ENCODE data around the gene BTNL8.

DNA sequence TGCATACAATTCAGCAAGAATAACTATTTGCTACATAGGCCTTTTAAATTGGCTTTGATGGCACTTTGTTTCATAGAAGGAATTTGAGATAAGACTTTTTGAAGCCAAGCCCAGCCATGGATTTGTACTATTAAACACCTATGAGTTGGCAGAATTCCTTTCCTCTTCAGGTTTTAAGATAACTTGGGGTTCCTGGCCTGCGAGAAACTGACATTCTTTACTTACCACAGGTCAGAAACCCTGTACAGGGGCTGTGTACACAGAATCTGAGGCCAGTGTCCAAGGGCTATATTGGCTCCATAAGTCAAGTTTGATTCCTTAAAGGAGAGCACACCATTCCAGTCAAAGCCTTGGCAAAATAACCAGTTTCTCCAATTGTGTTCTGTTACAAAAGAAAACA, 78.9 kb downstream of the BTNL8 start:
- TF ChIP-seq POLR2A (IDR thresholded peaks at IDR 0.05) = no peak
- TF ChIP-seq, protein P1, sequence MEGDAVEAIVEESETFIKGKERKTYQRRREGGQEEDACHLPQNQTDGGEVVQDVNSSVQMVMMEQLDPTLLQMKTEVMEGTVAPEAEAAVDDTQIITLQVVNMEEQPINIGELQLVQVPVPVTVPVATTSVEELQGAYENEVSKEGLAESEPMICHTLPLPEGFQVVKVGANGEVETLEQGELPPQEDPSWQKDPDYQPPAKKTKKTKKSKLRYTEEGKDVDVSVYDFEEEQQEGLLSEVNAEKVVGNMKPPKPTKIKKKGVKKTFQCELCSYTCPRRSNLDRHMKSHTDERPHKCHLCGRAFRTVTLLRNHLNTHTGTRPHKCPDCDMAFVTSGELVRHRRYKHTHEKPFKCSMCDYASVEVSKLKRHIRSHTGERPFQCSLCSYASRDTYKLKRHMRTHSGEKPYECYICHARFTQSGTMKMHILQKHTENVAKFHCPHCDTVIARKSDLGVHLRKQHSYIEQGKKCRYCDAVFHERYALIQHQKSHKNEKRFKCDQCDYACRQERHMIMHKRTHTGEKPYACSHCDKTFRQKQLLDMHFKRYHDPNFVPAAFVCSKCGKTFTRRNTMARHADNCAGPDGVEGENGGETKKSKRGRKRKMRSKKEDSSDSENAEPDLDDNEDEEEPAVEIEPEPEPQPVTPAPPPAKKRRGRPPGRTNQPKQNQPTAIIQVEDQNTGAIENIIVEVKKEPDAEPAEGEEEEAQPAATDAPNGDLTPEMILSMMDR (IDR thresholded peaks at IDR 0.05) = no peak

All from tibial nerve (tissue), 3 donors.